ENCODE results near the gene MRTFA.

The MRTFA gene

GRCh38 chr22:40613067-40613466, 23.5 kb downstream of the MRTFA start:
- H3K4me3 ChIP-seq (ENCODE audit: low read depth in 1 of 2, low read length in 2 of 2) = no peak overlapping the region
- H3K36me3 ChIP-seq (ENCODE audit: control insufficient read depth in 1 of 2, insufficient read depth in 2 of 2, low read length in 2 of 2) = no peaks in the 10 kb centered on the region
- no peak overlapping the region for H3K27ac ChIP-seq (ENCODE audit: low read depth, low read length)
- no peaks in the 10 kb centered on the region for H3K27me3 ChIP-seq (ENCODE audit: control insufficient read depth in 1 of 2, insufficient read depth in 2 of 2, low read length in 2 of 2)
- H3K4me1 ChIP-seq (ENCODE audit: control insufficient read depth in 1 of 2, insufficient read depth in 2 of 2, low read length in 2 of 2) = no peaks in the 10 kb centered on the region
- H3K9ac ChIP-seq (ENCODE audit: low read depth in 1 of 2, low read length in 2 of 2) = no peak overlapping the region
- H3K9me3 ChIP-seq (ENCODE audit: control insufficient read depth in 1 of 2, low read length in 2 of 2) = no peaks in the 10 kb centered on the region

GRCh38 chr22:40612291-40612751, 24.2 kb downstream of the MRTFA start:
- Histone ChIP-seq H3K27me3 (ENCODE audit: control insufficient read depth in 1 of 2, insufficient read depth in 2 of 2, low read length in 2 of 2) (no peaks in the 10 kb centered on the region), H3K36me3 (ENCODE audit: control insufficient read depth in 1 of 2, insufficient read depth in 2 of 2, low read length in 2 of 2) (no peaks in the 10 kb centered on the region), H3K27ac (ENCODE audit: low read depth, low read length) (no peak overlapping the region), H3K4me3 (ENCODE audit: low read depth in 1 of 2, low read length in 2 of 2) (no peak overlapping the region), H3K9ac (ENCODE audit: low read depth in 1 of 2, low read length in 2 of 2) (no peak overlapping the region), H3K4me1 (ENCODE audit: control insufficient read depth in 1 of 2, insufficient read depth in 2 of 2, low read length in 2 of 2) (no peaks in the 10 kb centered on the region), H3K9me3 (ENCODE audit: control insufficient read depth in 1 of 2, low read length in 2 of 2) (no peaks in the 10 kb centered on the region)

GRCh38 chr22:40611606-40612005, 24.9 kb downstream of the MRTFA start:
- no peaks in the 10 kb centered on the region for H3K9me3 ChIP-seq (ENCODE audit: control insufficient read depth in 1 of 2, low read length in 2 of 2)
- H3K9ac ChIP-seq (ENCODE audit: low read depth in 1 of 2, low read length in 2 of 2) = no peak overlapping the region
- no peaks in the 10 kb centered on the region for H3K27me3 ChIP-seq (ENCODE audit: control insufficient read depth in 1 of 2, insufficient read depth in 2 of 2, low read length in 2 of 2)
- H3K4me1 ChIP-seq (ENCODE audit: control insufficient read depth in 1 of 2, insufficient read depth in 2 of 2, low read length in 2 of 2) = peaks cover 4 to 5% of the 10 kb centered on the region in 2 donors
- no peaks in the 10 kb centered on the region for H3K36me3 ChIP-seq (ENCODE audit: control insufficient read depth in 1 of 2, insufficient read depth in 2 of 2, low read length in 2 of 2)
- H3K4me3 ChIP-seq (ENCODE audit: low read depth in 1 of 2, low read length in 2 of 2) = no peak overlapping the region
- no peak overlapping the region for H3K27ac ChIP-seq (ENCODE audit: low read depth, low read length)

- Histone ChIP-seq H3K4me3 (ENCODE audit: low read depth in 1 of 2, low read length in 2 of 2) (no peak overlapping the region), H3K36me3 (ENCODE audit: control insufficient read depth in 1 of 2, insufficient read depth in 2 of 2, low read length in 2 of 2) (no peaks in the 10 kb centered on the region), H3K9me3 (ENCODE audit: control insufficient read depth in 1 of 2, low read length in 2 of 2) (no peaks in the 10 kb centered on the region), H3K4me1 (ENCODE audit: control insufficient read depth in 1 of 2, insufficient read depth in 2 of 2, low read length in 2 of 2) (peaks cover 10 to 16% of the 10 kb centered on the region in 2 donors), H3K9ac (ENCODE audit: low read depth in 1 of 2, low read length in 2 of 2) (no peak overlapping the region), H3K27ac (ENCODE audit: low read depth, low read length) (no peak overlapping the region), H3K27me3 (ENCODE audit: control insufficient read depth in 1 of 2, insufficient read depth in 2 of 2, low read length in 2 of 2) (no peaks in the 10 kb centered on the region)
Observed at GRCh38 chr22:40610329-40610850, 26.1 kb downstream of the MRTFA start.

- H3K36me3 ChIP-seq (ENCODE audit: control insufficient read depth in 1 of 2, insufficient read depth in 2 of 2, low read length in 2 of 2) = no peaks in the 10 kb centered on the region
- H3K4me1 ChIP-seq (ENCODE audit: control insufficient read depth in 1 of 2, insufficient read depth in 2 of 2, low read length in 2 of 2) = peaks cover 10 to 23% of the 10 kb centered on the region in 2 donors
- H3K27me3 ChIP-seq (ENCODE audit: control insufficient read depth in 1 of 2, insufficient read depth in 2 of 2, low read length in 2 of 2) = no peaks in the 10 kb centered on the region
- H3K9me3 ChIP-seq (ENCODE audit: control insufficient read depth in 1 of 2, low read length in 2 of 2) = no peaks in the 10 kb centered on the region
- H3K4me3 ChIP-seq (ENCODE audit: low read depth in 1 of 2, low read length in 2 of 2) = no peak overlapping the region
- no peak overlapping the region for H3K9ac ChIP-seq (ENCODE audit: low read depth in 1 of 2, low read length in 2 of 2)
- no peak overlapping the region for H3K27ac ChIP-seq (ENCODE audit: low read depth, low read length)
Observed at GRCh38 chr22:40609216-40609615, 27.3 kb downstream of the MRTFA start.

GRCh38 chr22:40607506-40607905, 29.0 kb downstream of the MRTFA start:
- H3K27ac ChIP-seq (ENCODE audit: low read depth, low read length) = no peak overlapping the region
- H3K4me3 ChIP-seq (ENCODE audit: low read depth in 1 of 2, low read length in 2 of 2) = no peak overlapping the region
- H3K9ac ChIP-seq (ENCODE audit: low read depth in 1 of 2, low read length in 2 of 2) = no peak overlapping the region
- H3K36me3 ChIP-seq (ENCODE audit: control insufficient read depth in 1 of 2, insufficient read depth in 2 of 2, low read length in 2 of 2) = no peaks in the 10 kb centered on the region
- H3K4me1 ChIP-seq (ENCODE audit: control insufficient read depth in 1 of 2, insufficient read depth in 2 of 2, low read length in 2 of 2) = peaks cover 10 to 30% of the 10 kb centered on the region in 2 donors
- H3K27me3 ChIP-seq (ENCODE audit: control insufficient read depth in 1 of 2, insufficient read depth in 2 of 2, low read length in 2 of 2) = no peaks in the 10 kb centered on the region
- no peaks in the 10 kb centered on the region for H3K9me3 ChIP-seq (ENCODE audit: control insufficient read depth in 1 of 2, low read length in 2 of 2)

GRCh38 chr22:40606306-40606705, 30.2 kb downstream of the MRTFA start:
- no peaks in the 10 kb centered on the region for H3K27me3 ChIP-seq (ENCODE audit: control insufficient read depth in 1 of 2, insufficient read depth in 2 of 2, low read length in 2 of 2)
- no peaks in the 10 kb centered on the region for H3K36me3 ChIP-seq (ENCODE audit: control insufficient read depth in 1 of 2, insufficient read depth in 2 of 2, low read length in 2 of 2)
- H3K27ac ChIP-seq (ENCODE audit: low read depth, low read length) = no peak overlapping the region
- H3K9me3 ChIP-seq (ENCODE audit: control insufficient read depth in 1 of 2, low read length in 2 of 2) = no peaks in the 10 kb centered on the region
- H3K4me3 ChIP-seq (ENCODE audit: low read depth in 1 of 2, low read length in 2 of 2) = no peak overlapping the region
- peaks cover 10 to 30% of the 10 kb centered on the region in 2 donors for H3K4me1 ChIP-seq (ENCODE audit: control insufficient read depth in 1 of 2, insufficient read depth in 2 of 2, low read length in 2 of 2)
- no peak overlapping the region for H3K9ac ChIP-seq (ENCODE audit: low read depth in 1 of 2, low read length in 2 of 2)

GRCh38 chr22:40605761-40606160, 30.8 kb downstream of the MRTFA start:
- no peaks in the 10 kb centered on the region for H3K27me3 ChIP-seq (ENCODE audit: control insufficient read depth in 1 of 2, insufficient read depth in 2 of 2, low read length in 2 of 2)
- no peak overlapping the region for H3K9ac ChIP-seq (ENCODE audit: low read depth in 1 of 2, low read length in 2 of 2)
- peak overlapping the region in 1 of 2 donors; percentile 2 for H3K4me3 ChIP-seq (ENCODE audit: low read depth in 1 of 2, low read length in 2 of 2)
- H3K36me3 ChIP-seq (ENCODE audit: control insufficient read depth in 1 of 2, insufficient read depth in 2 of 2, low read length in 2 of 2) = no peaks in the 10 kb centered on the region
- H3K4me1 ChIP-seq (ENCODE audit: control insufficient read depth in 1 of 2, insufficient read depth in 2 of 2, low read length in 2 of 2) = peaks cover 10 to 30% of the 10 kb centered on the region in 2 donors
- no peaks in the 10 kb centered on the region for H3K9me3 ChIP-seq (ENCODE audit: control insufficient read depth in 1 of 2, low read length in 2 of 2)
- H3K27ac ChIP-seq (ENCODE audit: low read depth, low read length) = no peak overlapping the region

GRCh38 chr22:40603088-40603605, 33.4 kb downstream of the MRTFA start:
- no peaks in the 10 kb centered on the region for H3K9me3 ChIP-seq (ENCODE audit: control insufficient read depth in 1 of 2, low read length in 2 of 2)

GRCh38 chr22:40602231-40602630, 34.3 kb downstream of the MRTFA start:
- Histone ChIP-seq H3K27ac (ENCODE audit: low read depth, low read length) (no peak overlapping the region), H3K36me3 (ENCODE audit: control insufficient read depth in 1 of 2, insufficient read depth in 2 of 2, low read length in 2 of 2) (no peaks in the 10 kb centered on the region), H3K9ac (ENCODE audit: low read depth in 1 of 2, low read length in 2 of 2) (no peak overlapping the region), H3K4me3 (ENCODE audit: low read depth in 1 of 2, low read length in 2 of 2) (no peak overlapping the region), H3K27me3 (ENCODE audit: control insufficient read depth in 1 of 2, insufficient read depth in 2 of 2, low read length in 2 of 2) (no peaks in the 10 kb centered on the region), H3K9me3 (ENCODE audit: control insufficient read depth in 1 of 2, low read length in 2 of 2) (no peaks in the 10 kb centered on the region), H3K4me1 (ENCODE audit: control insufficient read depth in 1 of 2, insufficient read depth in 2 of 2, low read length in 2 of 2) (peaks cover 10 to 30% of the 10 kb centered on the region in 2 donors)

More at GRCh38 chr22:40603088-40603605, 33.4 kb downstream of the MRTFA start:
- Histone ChIP-seq H3K36me3 (ENCODE audit: control insufficient read depth in 1 of 2, insufficient read depth in 2 of 2, low read length in 2 of 2) (no peaks in the 10 kb centered on the region), H3K4me1 (ENCODE audit: control insufficient read depth in 1 of 2, insufficient read depth in 2 of 2, low read length in 2 of 2) (peaks cover 10 to 30% of the 10 kb centered on the region in 2 donors), H3K9ac (ENCODE audit: low read depth in 1 of 2, low read length in 2 of 2) (no peak overlapping the region), H3K27me3 (ENCODE audit: control insufficient read depth in 1 of 2, insufficient read depth in 2 of 2, low read length in 2 of 2) (no peaks in the 10 kb centered on the region), H3K4me3 (ENCODE audit: low read depth in 1 of 2, low read length in 2 of 2) (no peak overlapping the region), H3K27ac (ENCODE audit: low read depth, low read length) (no peak overlapping the region)
